GM06990 (cell line): Measurements from ENCODE around the gene MFSD11.
"Not testable (repeated sequence)": the region's sequence is repeated elsewhere in the genome, so short reads cannot be mapped to it uniquely, and the experiment has no call there.

Experiments
- DNase-seq: peaks from one replicate; pipeline ENCODE4 v3.0.0-alpha.2; 2011; ENCODE audit not compliant: insufficient read length; ENCODE audit errors: extremely low read depth
- H3K27me3 ChIP-seq: replicated peaks from 2 replicates; pipeline ENCODE4 v1.6.0; 2011; ENCODE audit warnings: low read length; ENCODE audit not compliant: control insufficient read depth, insufficient read depth
- H3K36me3 ChIP-seq: 2 replicates; pipeline ENCODE4 v1.5.1; 2011; ENCODE audit warnings: low read length; ENCODE audit not compliant: control insufficient read depth, insufficient read depth
- H3K4me3 ChIP-seq: replicated peaks from 2 replicates; pipeline ENCODE4 v1.5.1; 2011; ENCODE audit warnings: low read depth, mild to moderate bottlenecking, control low read depth, low read length
- TF ChIP-seq, protein P1 (sequence below): IDR thresholded peaks from 2 replicates; pipeline ENCODE4 v1.5.1; 2011; ENCODE audit warnings: low read length, control low read depth, mild to moderate bottlenecking, inconsistent platforms; ENCODE audit not compliant: insufficient read depth, poor library complexity, severe bottlenecking

The MFSD11 gene

DNA sequence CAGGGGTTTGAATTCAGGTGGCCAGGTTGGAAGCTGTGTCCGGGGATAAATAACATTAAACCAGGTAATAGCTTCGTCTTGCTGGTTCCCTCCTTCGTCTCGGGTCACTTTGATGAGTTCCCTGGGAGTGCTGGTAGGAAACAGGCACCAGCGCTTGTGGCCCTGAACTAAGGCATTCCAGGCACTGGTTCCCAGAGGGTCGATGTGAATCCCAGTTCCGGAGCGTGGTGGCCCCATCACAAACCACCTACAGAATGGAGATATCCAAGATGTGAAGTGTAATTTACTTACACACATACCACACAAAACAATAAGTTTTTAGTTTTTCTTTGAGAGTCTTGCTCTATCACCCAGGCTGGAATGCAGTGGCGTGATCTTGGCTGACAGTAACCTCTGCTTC lies 14.1 kb upstream of the MFSD11 start:
- TF ChIP-seq, protein P1, sequence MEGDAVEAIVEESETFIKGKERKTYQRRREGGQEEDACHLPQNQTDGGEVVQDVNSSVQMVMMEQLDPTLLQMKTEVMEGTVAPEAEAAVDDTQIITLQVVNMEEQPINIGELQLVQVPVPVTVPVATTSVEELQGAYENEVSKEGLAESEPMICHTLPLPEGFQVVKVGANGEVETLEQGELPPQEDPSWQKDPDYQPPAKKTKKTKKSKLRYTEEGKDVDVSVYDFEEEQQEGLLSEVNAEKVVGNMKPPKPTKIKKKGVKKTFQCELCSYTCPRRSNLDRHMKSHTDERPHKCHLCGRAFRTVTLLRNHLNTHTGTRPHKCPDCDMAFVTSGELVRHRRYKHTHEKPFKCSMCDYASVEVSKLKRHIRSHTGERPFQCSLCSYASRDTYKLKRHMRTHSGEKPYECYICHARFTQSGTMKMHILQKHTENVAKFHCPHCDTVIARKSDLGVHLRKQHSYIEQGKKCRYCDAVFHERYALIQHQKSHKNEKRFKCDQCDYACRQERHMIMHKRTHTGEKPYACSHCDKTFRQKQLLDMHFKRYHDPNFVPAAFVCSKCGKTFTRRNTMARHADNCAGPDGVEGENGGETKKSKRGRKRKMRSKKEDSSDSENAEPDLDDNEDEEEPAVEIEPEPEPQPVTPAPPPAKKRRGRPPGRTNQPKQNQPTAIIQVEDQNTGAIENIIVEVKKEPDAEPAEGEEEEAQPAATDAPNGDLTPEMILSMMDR, result no peak
- peaks cover 24% of the 10 kb centered on the region for H3K36me3 ChIP-seq
- no peaks in the 10 kb centered on the region for H3K27me3 ChIP-seq
- DNase-seq, result no peak
- H3K4me3 ChIP-seq, result no peak overlapping the region

DNA sequence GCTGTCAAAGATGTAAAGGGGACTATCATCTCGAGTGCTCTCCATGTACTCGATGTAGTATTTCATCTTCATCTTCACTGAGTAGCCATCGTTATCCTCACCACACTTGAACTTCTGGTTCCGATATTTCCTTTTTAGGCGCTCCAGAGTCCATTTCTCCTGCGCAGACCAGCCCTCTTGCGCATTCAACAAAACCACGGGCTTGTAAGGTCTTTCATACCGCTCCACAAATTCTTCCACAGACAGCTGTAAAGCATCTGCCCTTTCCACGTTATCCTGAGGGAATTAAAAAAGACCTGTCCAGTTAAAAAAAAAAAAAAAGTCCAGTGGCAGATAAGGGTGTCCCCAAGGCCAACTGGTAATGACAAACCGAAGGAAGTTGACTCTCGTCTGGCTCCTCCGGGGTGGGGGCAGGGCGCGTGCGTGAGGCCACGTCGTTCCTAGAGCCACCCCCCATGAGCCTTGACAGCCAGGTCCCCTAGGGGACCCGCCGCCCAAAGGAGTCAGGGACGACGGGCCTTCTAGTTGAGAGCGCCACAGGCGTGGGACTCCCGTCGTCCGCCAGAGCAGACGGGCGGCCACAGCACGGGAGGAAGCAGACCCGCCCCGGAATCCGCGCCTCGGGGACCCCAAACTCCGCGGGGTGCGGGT lies 12.2 kb upstream of the MFSD11 start:
- Histone ChIP-seq H3K27me3 (no peaks in the 10 kb centered on the region), H3K4me3 (peak overlapping the region; percentile 93), H3K36me3 (peaks cover 18% of the 10 kb centered on the region)
- TF ChIP-seq, protein P1, result no peak
- DNase-seq, result peak; percentile 79

DNA sequence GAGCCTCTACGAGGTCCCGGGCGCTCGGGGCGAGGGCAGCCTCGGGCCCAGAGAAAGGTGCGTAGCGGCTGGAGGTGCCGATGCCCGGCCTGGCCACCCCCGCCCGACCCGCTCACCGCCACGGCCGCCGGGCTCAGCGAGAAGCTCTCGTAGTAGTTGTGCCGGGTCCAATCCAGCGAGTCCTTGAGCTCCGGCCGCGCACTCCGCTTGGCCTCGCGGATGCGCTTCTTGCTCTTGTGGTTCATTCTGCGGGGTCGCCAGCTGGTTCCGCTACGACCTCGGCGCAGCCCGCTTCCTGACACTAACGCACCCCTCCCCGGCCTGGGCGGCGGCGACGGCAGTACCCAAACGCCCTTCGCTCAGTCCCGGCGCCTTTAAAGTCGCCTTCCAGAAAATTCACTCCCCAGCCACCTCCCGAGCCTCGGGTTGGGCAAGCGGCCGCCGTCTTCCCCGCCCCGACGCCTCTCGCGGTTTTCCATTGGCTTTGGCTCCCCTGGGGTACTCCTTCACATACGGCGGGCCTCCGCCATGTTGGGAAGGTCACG lies 11.6 kb upstream of the MFSD11 start, which contains the start of gene JMJD6:
Gene JMJD6, minus strand, starts transcription at position 376 of the 545 bp plus-strand sequence. Its CDS starts 131 bp downstream, at position 245.
- peak; percentile 96 for DNase-seq
- TF ChIP-seq, protein P1, result no peak
- no peaks in the 10 kb centered on the region for H3K27me3 ChIP-seq
- H3K36me3 ChIP-seq, result peaks cover 17% of the 10 kb centered on the region
- peak within 1 kb of the TSS; percentile 93 for H3K4me3 ChIP-seq

DNA sequence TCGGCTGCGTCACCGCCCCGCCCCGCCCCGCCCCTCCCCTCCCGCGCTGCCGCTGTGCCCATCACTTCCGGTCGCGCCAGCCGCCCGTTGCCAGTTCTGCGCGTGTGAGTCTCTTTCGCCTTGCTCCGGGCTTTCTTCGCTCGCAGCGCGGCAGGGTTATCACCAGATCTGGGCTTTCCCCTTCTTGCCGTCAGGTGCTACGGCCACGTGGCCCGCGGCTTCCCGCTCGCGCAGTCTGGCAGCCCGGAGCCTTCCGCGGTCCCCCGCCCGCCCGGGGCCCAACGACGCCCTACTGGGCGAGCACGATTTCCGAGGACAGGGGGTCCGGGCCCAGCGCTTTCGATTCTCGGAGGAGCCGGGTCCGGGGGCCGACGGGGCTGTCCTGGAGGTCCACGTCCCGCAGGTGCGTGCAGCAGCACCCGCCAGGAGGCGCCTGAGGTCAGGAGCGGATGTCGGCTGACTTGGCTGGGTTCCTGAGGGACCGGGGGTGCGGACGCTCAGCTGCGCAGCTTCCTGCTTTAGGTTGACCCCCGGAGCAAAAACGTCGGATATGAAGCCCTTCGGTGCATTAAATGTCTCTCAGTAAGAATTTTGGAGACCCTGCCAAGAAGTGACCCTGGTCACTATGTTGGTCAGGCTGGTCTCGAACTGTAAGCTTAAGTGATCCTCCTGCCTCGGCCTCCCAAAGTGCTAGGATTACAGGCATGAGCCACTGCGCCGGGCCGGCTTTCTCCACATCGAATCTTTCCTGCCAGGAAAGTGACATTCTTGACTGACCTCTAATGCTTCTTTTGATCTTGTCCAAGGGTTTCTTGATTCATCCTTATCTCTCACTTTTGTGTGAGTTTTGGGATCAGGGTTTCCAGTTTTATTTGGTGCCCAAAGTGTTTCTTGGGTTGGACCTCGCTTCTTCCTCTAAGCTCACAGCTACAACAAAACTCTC lies 10.9 kb upstream of the MFSD11 start, which contains the start of gene METTL23:
Gene METTL23, plus strand, starts transcription at position 64 of the 943 bp plus-strand sequence. CDS start 2,872 bp downstream, outside the sequence.
- Histone ChIP-seq H3K4me3 (peak within 1 kb of the TSS; percentile 93), H3K27me3 (no peaks in the 10 kb centered on the region), H3K36me3 (peaks cover 10% of the 10 kb centered on the region)
- TF ChIP-seq, protein P1, result peak; percentile 92
- peak; percentile 87 for DNase-seq

DNA sequence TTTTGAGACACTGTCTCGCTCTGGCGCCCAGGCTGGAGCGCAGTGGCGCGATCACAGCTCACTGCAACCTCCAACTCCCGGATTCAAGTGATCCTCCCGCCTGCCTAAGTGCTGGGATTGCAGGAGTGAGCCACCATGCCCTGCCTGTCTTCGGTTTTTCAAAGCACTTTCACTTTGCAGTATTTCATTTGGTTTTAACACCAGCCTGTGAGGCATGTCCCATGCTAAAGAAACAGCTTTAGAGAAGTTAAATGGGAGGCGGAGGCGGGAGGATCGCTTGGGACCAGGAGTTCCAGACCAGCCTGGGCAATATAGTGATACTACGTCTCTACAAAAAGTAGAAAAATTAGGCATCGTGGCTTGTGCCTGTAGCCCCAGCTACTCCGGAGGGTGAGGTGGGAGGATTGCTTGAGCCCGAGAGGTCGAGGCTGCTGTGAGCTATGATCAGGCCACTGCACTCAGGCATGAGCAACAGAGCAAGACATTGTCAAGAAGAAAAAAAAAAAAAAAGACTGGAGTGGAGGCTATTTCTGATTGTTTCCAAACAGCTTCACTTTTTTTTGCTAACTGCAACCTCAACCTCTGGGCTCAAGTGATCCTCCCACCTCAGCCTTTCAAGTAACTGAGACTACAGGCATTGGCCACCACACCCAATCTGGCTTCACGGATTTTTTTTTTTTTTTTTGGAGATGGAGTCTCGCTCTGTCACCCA lies 10.0 kb upstream of the MFSD11 start:
- DNase-seq, result peak; percentile 44
- peaks cover 7% of the 10 kb centered on the region for H3K36me3 ChIP-seq
- TF ChIP-seq, protein P1, result no peak
- H3K27me3 ChIP-seq, result no peaks in the 10 kb centered on the region
- H3K4me3 ChIP-seq, result peak overlapping the region; percentile 93

DNA sequence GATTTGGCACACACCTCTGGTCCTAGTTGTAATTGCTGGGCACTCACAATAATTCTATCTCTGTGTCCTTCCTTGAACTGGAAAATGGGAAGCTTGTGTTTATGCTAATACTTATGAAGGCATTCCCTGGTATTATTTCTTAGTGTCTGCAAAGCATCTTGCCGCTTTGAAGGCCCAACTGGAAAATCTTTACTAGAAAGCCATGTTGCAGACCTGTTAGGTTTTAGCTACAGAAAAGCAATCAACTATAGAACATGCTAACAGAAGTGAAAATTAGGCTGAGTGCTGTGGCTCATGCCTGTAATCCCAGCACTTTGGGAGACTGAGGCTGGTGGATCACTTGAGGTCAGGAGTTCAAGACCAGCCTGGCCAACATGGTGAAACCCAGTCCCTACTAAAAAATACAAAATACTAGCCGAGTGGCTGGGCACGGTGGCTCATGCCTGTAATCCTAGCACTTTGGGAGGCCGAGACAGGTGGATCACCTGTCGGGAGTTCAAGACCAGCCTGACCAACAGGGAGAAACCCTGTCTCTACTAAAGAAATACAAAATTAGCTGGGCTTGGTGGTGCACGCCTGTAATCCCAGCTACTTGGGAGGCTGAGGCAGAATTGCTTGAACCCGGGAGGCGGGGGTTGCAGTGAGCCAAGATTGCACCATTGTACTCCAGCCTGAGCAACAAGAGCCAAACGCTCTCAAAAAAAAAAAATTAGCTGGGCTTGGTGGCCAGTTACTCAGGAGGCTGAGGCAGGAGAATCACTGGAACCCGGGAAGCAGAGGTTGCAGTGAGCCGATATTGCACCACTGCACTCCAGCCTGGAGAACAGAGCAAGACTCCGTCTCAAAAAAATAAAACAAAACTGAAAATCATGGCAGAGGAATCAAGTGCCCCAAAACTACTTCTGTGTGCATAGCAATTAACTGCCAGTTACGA lies 5.9 kb upstream of the MFSD11 start:
- not testable (repeated sequence) for H3K4me3 ChIP-seq, H3K27me3 ChIP-seq, DNase-seq
- H3K36me3 ChIP-seq, result peaks cover 15% of the 10 kb centered on the region
